ENCODE measurements around the gene SLC25A48. TPM values are rescaled to one million over a fixed set of nuclear protein-coding genes. Genes with fewer than 3 reads are reported as not detected.
A peak's percentile ranks its signal among the peaks of the same experiment; 100 is the strongest.

The SLC25A48 gene
- polyA plus RNA-seq, 1 donor = 0.54 TPM

GRCh38 chr5:135920199-135920598 lies 85.7 kb downstream of the SLC25A48 start:
- no CpG with 5 or more reads among the region's 3 CpGs for WGBS (ENCODE audit: insufficient coverage, low lambda C conversion rate)
- Histone ChIP-seq H3K4me1 (ENCODE audit: control insufficient read depth, insufficient read depth, low read length) (no peaks in the 10 kb centered on the region), H3K27ac (ENCODE audit: low read length) (no peak overlapping the region), H3K36me3 (ENCODE audit: control insufficient read depth, insufficient read depth, low read length) (no peaks in the 10 kb centered on the region), H3K4me3 (ENCODE audit: low read length) (no peak overlapping the region), H3K9me3 (ENCODE audit: control insufficient read depth, low read depth, low read length) (no peaks in the 10 kb centered on the region), H3K27me3 (ENCODE audit: control insufficient read depth, insufficient read depth, low read length) (peaks cover 33% of the 10 kb centered on the region)
- no peak for DNase-seq

- Histone ChIP-seq H3K27me3 (ENCODE audit: control insufficient read depth, insufficient read depth, low read length) (peaks cover 30% of the 10 kb centered on the region), H3K4me1 (ENCODE audit: control insufficient read depth, insufficient read depth, low read length) (no peaks in the 10 kb centered on the region), H3K9me3 (ENCODE audit: control insufficient read depth, low read depth, low read length) (no peaks in the 10 kb centered on the region), H3K4me3 (ENCODE audit: low read length) (no peak overlapping the region), H3K27ac (ENCODE audit: low read length) (no peak overlapping the region), H3K36me3 (ENCODE audit: control insufficient read depth, insufficient read depth, low read length) (no peaks in the 10 kb centered on the region)
- DNase-seq = no peak
- no CpG with 5 or more reads among the region's 1 CpG for WGBS (ENCODE audit: insufficient coverage, low lambda C conversion rate)
Measured at GRCh38 chr5:135921388-135921787, 86.9 kb downstream of the SLC25A48 start.

- no CpG with 5 or more reads among the region's 99 CpGs for WGBS (ENCODE audit: insufficient coverage, low lambda C conversion rate)
- Histone ChIP-seq H3K27ac (ENCODE audit: low read length) (no peak overlapping the region), H3K4me3 (ENCODE audit: low read length) (no peak overlapping the region), H3K4me1 (ENCODE audit: control insufficient read depth, insufficient read depth, low read length) (peaks cover 3% of the 10 kb centered on the region), H3K9me3 (ENCODE audit: control insufficient read depth, low read depth, low read length) (peaks cover 2% of the 10 kb centered on the region), H3K27me3 (ENCODE audit: control insufficient read depth, insufficient read depth, low read length) (peaks cover 39% of the 10 kb centered on the region), H3K36me3 (ENCODE audit: control insufficient read depth, insufficient read depth, low read length) (no peaks in the 10 kb centered on the region)
- DNase-seq = peak in 1 of 2 donors; percentile 5
Measured at GRCh38 chr5:135930029-135930948, 95.8 kb downstream of the SLC25A48 start.

GRCh38 chr5:135930949-135931295 lies 96.5 kb downstream of the SLC25A48 start:
- no peak overlapping the region for H3K27ac ChIP-seq (ENCODE audit: low read length)
- DNase-seq = no peak
- no peaks in the 10 kb centered on the region for H3K36me3 ChIP-seq (ENCODE audit: control insufficient read depth, insufficient read depth, low read length)
- H3K27me3 ChIP-seq (ENCODE audit: control insufficient read depth, insufficient read depth, low read length) = peaks cover 37% of the 10 kb centered on the region
- H3K9me3 ChIP-seq (ENCODE audit: control insufficient read depth, low read depth, low read length) = peaks cover 2% of the 10 kb centered on the region
- no CpG with 5 or more reads among the region's 18 CpGs for WGBS (ENCODE audit: insufficient coverage, low lambda C conversion rate)
- no peak overlapping the region for H3K4me3 ChIP-seq (ENCODE audit: low read length)
- H3K4me1 ChIP-seq (ENCODE audit: control insufficient read depth, insufficient read depth, low read length) = peaks cover 3% of the 10 kb centered on the region

GRCh38 chr5:135934939-135935338 lies 100.5 kb downstream of the SLC25A48 start:
- peaks cover 3% of the 10 kb centered on the region for H3K4me1 ChIP-seq (ENCODE audit: control insufficient read depth, insufficient read depth, low read length)
- H3K4me3 ChIP-seq (ENCODE audit: low read length) = no peak overlapping the region
- no peaks in the 10 kb centered on the region for H3K36me3 ChIP-seq (ENCODE audit: control insufficient read depth, insufficient read depth, low read length)
- DNase-seq = no peak
- H3K27ac ChIP-seq (ENCODE audit: low read length) = no peak overlapping the region
- peaks cover 30% of the 10 kb centered on the region for H3K27me3 ChIP-seq (ENCODE audit: control insufficient read depth, insufficient read depth, low read length)
- peaks cover 2% of the 10 kb centered on the region for H3K9me3 ChIP-seq (ENCODE audit: control insufficient read depth, low read depth, low read length)
- WGBS (ENCODE audit: insufficient coverage, low lambda C conversion rate) = 40% methylated on average over 1 of the region's 3 CpGs

- 100% methylated on average over 1 of the region's 5 CpGs for WGBS (ENCODE audit: insufficient coverage, low lambda C conversion rate)
- H3K4me3 ChIP-seq (ENCODE audit: low read length) = no peak overlapping the region
- no peak for DNase-seq
- H3K27me3 ChIP-seq (ENCODE audit: control insufficient read depth, insufficient read depth, low read length) = peaks cover 12% of the 10 kb centered on the region
- H3K9me3 ChIP-seq (ENCODE audit: control insufficient read depth, low read depth, low read length) = no peaks in the 10 kb centered on the region
- no peaks in the 10 kb centered on the region for H3K4me1 ChIP-seq (ENCODE audit: control insufficient read depth, insufficient read depth, low read length)
- no peaks in the 10 kb centered on the region for H3K36me3 ChIP-seq (ENCODE audit: control insufficient read depth, insufficient read depth, low read length)
- H3K27ac ChIP-seq (ENCODE audit: low read length) = no peak overlapping the region
Measured at GRCh38 chr5:135937245-135937911, 102.9 kb downstream of the SLC25A48 start.

Other genes starting within 250 kb of the SLC25A48 start
- not detected for gene IL9, start 61.2 kb downstream of the SLC25A48 start, polyA plus RNA-seq
- gene LECT2, start 120.3 kb downstream of the SLC25A48 start, polyA plus RNA-seq = not detected
- gene TGFBI, start 194.3 kb downstream of the SLC25A48 start, polyA plus RNA-seq = 99.6 TPM

Measured in large intestine (tissue), 3 donors.